Neural cell (in vitro differentiated cells): Measurements from ENCODE around the gene RIMKLB. TPM values are rescaled to one million over a fixed set of nuclear protein-coding genes. Genes with fewer than 3 reads are reported as not detected.

ENCODE experiments used
- H2AFZ ChIP-seq: fragments of 200-600, 300-800 bp; sonication (generic), shearing (Covaris generic); 2 replicates; pipeline ENCODE4 v1.6.0; 2014; ENCODE audit warnings: low read depth, mild to moderate bottlenecking, antibody characterized with exemption, low read length, moderate library complexity
- H3F3A ChIP-seq: fragments of 200-600 bp; shearing (Covaris generic); 2 replicates; pipeline ENCODE4 v1.6.1; 2016; ENCODE audit warnings: mild to moderate bottlenecking, moderate library complexity, mixed read lengths, antibody characterized with exemption, low read length; ENCODE audit not compliant: insufficient read depth, poor library complexity, severe bottlenecking
- H3K27ac ChIP-seq: fragments of 200-600, 300-800 bp; sonication (generic), shearing (Covaris generic); 2 replicates; pipeline ENCODE4 v1.5.1; 2014; ENCODE audit warnings: mild to moderate bottlenecking, low read length, moderate library complexity
- H3K27me3 ChIP-seq: fragments of 300-800, 200-600 bp; sonication (generic), shearing (Covaris generic); 2 replicates; pipeline ENCODE4 v1.6.0; 2014; ENCODE audit warnings: mild to moderate bottlenecking, low read depth, low read length, moderate library complexity; ENCODE audit not compliant: insufficient read depth
- H3K36me3 ChIP-seq: fragments of 300-800, 200-600 bp; sonication (generic), shearing (Covaris generic); 2 replicates; pipeline ENCODE4 v1.5.1; 2014; ENCODE audit warnings: mild to moderate bottlenecking, antibody characterized with exemption, low read length, moderate library complexity; ENCODE audit not compliant: insufficient read depth
- H3K4me2 ChIP-seq: fragments of 300-800, 200-600 bp; sonication (generic), shearing (Covaris generic); 2 replicates; pipeline ENCODE4 v1.6.0; 2014; ENCODE audit warnings: mild to moderate bottlenecking, low read length
- H3K4me3 ChIP-seq: fragments of 300-800, 200-600 bp; sonication (generic), shearing (Covaris generic); 2 replicates; pipeline ENCODE4 v1.5.1; 2014; ENCODE audit warnings: mild to moderate bottlenecking, low read length, moderate library complexity
- H3K79me2 ChIP-seq: fragments of 200-600 bp; shearing (Covaris generic); replicated peaks from 2 replicates; pipeline ENCODE4 v1.6.0; 2014; ENCODE audit warnings: mild to moderate bottlenecking, low read length, moderate library complexity; ENCODE audit not compliant: insufficient read depth
- H3K9ac ChIP-seq: fragments of 300-800, 200-600 bp; sonication (generic), shearing (Covaris generic); 2 replicates; pipeline ENCODE4 v1.6.1; 2016; ENCODE audit warnings: mild to moderate bottlenecking, low read length, mixed read lengths
- H3K9me2 ChIP-seq: fragments of 200-600 bp; shearing (Covaris generic); 2 replicates; pipeline ENCODE4 v1.6.1; 2016; ENCODE audit warnings: mild to moderate bottlenecking, low read length, mixed read lengths; ENCODE audit not compliant: insufficient read depth
- H3K9me3 ChIP-seq: fragments of 200-600, 300-800 bp; sonication (generic), shearing (Covaris generic); 2 replicates; pipeline ENCODE4 v1.6.1; 2016; ENCODE audit warnings: mild to moderate bottlenecking, mixed run types, low read length, moderate library complexity, mixed read lengths
- H4K20me1 ChIP-seq: fragments of 200-600 bp; shearing (Covaris generic); 2 replicates; pipeline ENCODE4 v1.6.1; 2016; ENCODE audit warnings: mild to moderate bottlenecking, mixed run types; ENCODE audit not compliant: insufficient read depth
- CTCF ChIP-seq: fragments of 450-650 bp; IDR thresholded peaks from 2 replicates; pipeline ENCODE4 v1.5.1; 2014; ENCODE audit warnings: antibody characterized with exemption, mild to moderate bottlenecking, moderate library complexity; ENCODE audit not compliant: poor library complexity, severe bottlenecking
- EP300 ChIP-seq: fragments of 450-650 bp; conservative IDR thresholded peaks from 2 replicates; pipeline ENCODE4 v1.6.1; 2014; ENCODE audit warnings: antibody characterized with exemption, mild to moderate bottlenecking, moderate library complexity; ENCODE audit not compliant: poor library complexity, severe bottlenecking
- EZH2 ChIP-seq: fragments of 200-600, 300-800 bp; shearing (Covaris generic), sonication (generic); IDR thresholded peaks from 2 replicates; pipeline ENCODE4 v1.6.1; 2014; ENCODE audit warnings: antibody characterized with exemption, low read length, borderline replicate concordance, mild to moderate bottlenecking; ENCODE audit not compliant: insufficient read depth, poor library complexity, severe bottlenecking
- MXI1 ChIP-seq: fragments of 450-650 bp; conservative IDR thresholded peaks from 2 replicates; pipeline ENCODE4 v1.6.1; 2014; ENCODE audit warnings: antibody characterized with exemption, mild to moderate bottlenecking; ENCODE audit not compliant: poor library complexity, severe bottlenecking
- POLR2AphosphoS5 ChIP-seq: IDR thresholded peaks from 2 replicates; pipeline ENCODE4 v1.6.1; 2012
- RAD21 ChIP-seq: fragments of 450-650 bp; conservative IDR thresholded peaks from 2 replicates; pipeline ENCODE4 v1.6.1; 2014; ENCODE audit warnings: antibody characterized with exemption, mild to moderate bottlenecking, moderate library complexity
- REST ChIP-seq: IDR thresholded peaks from 2 replicates; pipeline ENCODE4 v1.6.1; 2012; ENCODE audit warnings: borderline replicate concordance
- SMC3 ChIP-seq: fragments of 450-650 bp; conservative IDR thresholded peaks from 2 replicates; pipeline ENCODE4 v1.6.1; 2014; ENCODE audit warnings: antibody characterized with exemption, mild to moderate bottlenecking, moderate library complexity; ENCODE audit not compliant: poor library complexity
- TAF1 ChIP-seq: IDR thresholded peaks from 2 replicates; pipeline ENCODE4 v1.6.1; 2012; ENCODE audit warnings: low read depth
- polyA plus RNA-seq: library from polyadenylated mRNA; depleted of rRNA; stranded (reverse); fragments of >200 nt; gene quantifications from 2 replicates; pipeline ENCODE4 v1.2.3, GENCODE V29; 2014

RIMKLB gene
- polyA plus RNA-seq, 1 donor from 2014 or later = 393 TPM

GRCh38 chr12:8655421-8655820 is 42.4 kb upstream of the RIMKLB start:
- Histone ChIP-seq H2AFZ (no peak overlapping the region), H3K9ac (no peak overlapping the region), H3K36me3 (no peaks in the 10 kb centered on the region), H3K4me2 (no peak overlapping the region), H3K9me3 (no peaks in the 10 kb centered on the region), H3K9me2 (no peaks in the 10 kb centered on the region), H3K4me3 (no peak overlapping the region), H3F3A (no peaks in the 10 kb centered on the region), H3K27ac (no peak overlapping the region), H3K79me2 (no peaks in the 10 kb centered on the region), H4K20me1 (no peaks in the 10 kb centered on the region), H3K27me3 (no peaks in the 10 kb centered on the region)
- TF ChIP-seq CTCF (no peak), REST (no peak), POLR2AphosphoS5 (no peak), RAD21 (no peak), MXI1 (no peak), TAF1 (no peak), SMC3 (no peak), EP300 (no peak), EZH2 (no peak)

- no peaks in the 10 kb centered on the region for H3K9me3 ChIP-seq
- no peak overlapping the region for H3K4me2 ChIP-seq
- H4K20me1 ChIP-seq = no peaks in the 10 kb centered on the region
- H3K4me3 ChIP-seq = no peak overlapping the region
- H3K9me2 ChIP-seq = no peaks in the 10 kb centered on the region
- H3K27ac ChIP-seq = no peak overlapping the region
- TF ChIP-seq CTCF (no peak), EP300 (no peak), REST (no peak), TAF1 (no peak), SMC3 (no peak), RAD21 (no peak), POLR2AphosphoS5 (no peak), MXI1 (no peak), EZH2 (no peak)
- no peak overlapping the region for H2AFZ ChIP-seq
- H3K9ac ChIP-seq = no peak overlapping the region
- no peaks in the 10 kb centered on the region for H3K27me3 ChIP-seq
- H3K36me3 ChIP-seq = no peaks in the 10 kb centered on the region
- H3F3A ChIP-seq = no peaks in the 10 kb centered on the region
- no peaks in the 10 kb centered on the region for H3K79me2 ChIP-seq
These were observed 39.4 kb upstream of the RIMKLB start for GRCh38 chr12:8658346-8658745.
